OCI-LY3 (cell line): ENCODE data around the gene PYGB.

Source experiments
- CTCF ChIP-seq: fragments of 200-600, 300-600 bp; sonication (generic); IDR thresholded peaks from 2 replicates; pipeline ENCODE4 v1.5.1; 2014; ENCODE audit warnings: antibody characterized with exemption, low read length, low read depth
- EZH2phosphoT487 ChIP-seq: fragments of 200-600 bp; shearing (Covaris generic); IDR thresholded peaks from 2 replicates; pipeline ENCODE4 v1.6.1; 2018; ENCODE audit warnings: antibody characterized with exemption, mixed run types, low read depth

DNA sequence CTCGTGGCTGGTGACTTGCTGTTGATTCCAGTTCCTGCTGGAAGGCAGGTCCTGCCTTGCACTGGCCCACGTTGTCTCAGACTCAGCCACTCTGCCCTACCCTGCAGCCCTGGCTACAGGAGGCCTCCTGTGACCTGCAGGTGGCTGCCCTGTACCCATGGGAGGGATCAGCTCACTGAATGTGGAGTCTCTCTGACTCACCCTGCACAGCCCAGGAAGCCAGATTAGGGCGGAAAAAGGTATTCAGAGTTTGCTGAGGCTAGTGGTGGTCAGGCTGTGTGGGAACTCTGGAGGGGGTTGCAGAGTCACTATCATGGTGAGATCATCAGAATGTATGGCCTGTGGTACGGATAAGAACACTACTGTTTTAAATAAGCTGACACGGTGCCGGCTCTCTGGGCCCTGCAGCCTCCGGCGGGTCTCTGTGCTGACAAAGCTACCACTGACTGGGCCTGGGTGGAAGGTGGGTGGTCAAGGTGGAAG lies 24.7 kb upstream of the PYGB start:
- no peak for TF ChIP-seq CTCF
- no peak for TF ChIP-seq EZH2phosphoT487
